Measurements from ENCODE around the gene MAGOHB.
"Not testable (repeated sequence)": the region's sequence is repeated elsewhere in the genome, so short reads cannot be mapped to it uniquely, and the experiment has no call there.

MAGOHB gene

GRCh38 chr12:10613349-10614055 lies at the start of gene MAGOHB:
Gene MAGOHB (minus strand): TSS chr12:10613609. CDS start chr12:10613532, 77 bp downstream.
- no peaks in the 10 kb centered on the region for H3K9me3 ChIP-seq (ENCODE audit: control insufficient read depth, insufficient read depth, low read length)
- H3K9ac ChIP-seq (ENCODE audit: low read depth, low read length) = peak within 1 kb of the TSS; percentile 100
- H3K27me3 ChIP-seq (ENCODE audit: control insufficient read depth, insufficient read depth, low read length) = no peaks in the 10 kb centered on the region
- H3K36me3 ChIP-seq (ENCODE audit: control insufficient read depth, insufficient read depth, low read length) = no peaks in the 10 kb centered on the region
- H3K4me1 ChIP-seq (ENCODE audit: control insufficient read depth, insufficient read depth, low read length) = no peaks in the 10 kb centered on the region
- peak within 1 kb of the TSS; percentile 94 for H3K4me3 ChIP-seq (ENCODE audit: low read depth, low read length)

DNA sequence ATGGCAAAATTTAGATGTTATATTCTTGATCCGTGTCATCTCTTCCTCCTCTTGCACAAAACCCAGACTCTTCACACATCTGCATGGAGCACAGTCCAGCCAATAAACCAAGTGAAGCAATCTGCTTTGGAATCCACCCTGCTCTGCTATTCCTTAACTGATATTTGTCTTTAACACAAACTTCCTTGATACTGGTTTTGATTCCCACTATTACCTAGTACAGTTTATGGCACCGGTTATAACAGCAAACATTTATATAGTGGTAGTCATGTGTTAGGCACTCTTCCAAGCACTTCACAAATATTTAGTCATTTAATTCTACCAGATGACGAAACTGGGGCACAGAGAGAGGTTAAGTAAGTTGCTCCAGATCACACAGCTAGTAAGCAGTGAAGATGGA lies 47.9 kb upstream of the MAGOHB start:
- no peaks in the 10 kb centered on the region for H3K4me1 ChIP-seq (ENCODE audit: control insufficient read depth, insufficient read depth, low read length)
- no peak overlapping the region for H3K9ac ChIP-seq (ENCODE audit: low read depth, low read length)
- no peaks in the 10 kb centered on the region for H3K9me3 ChIP-seq (ENCODE audit: control insufficient read depth, insufficient read depth, low read length)
- no peaks in the 10 kb centered on the region for H3K36me3 ChIP-seq (ENCODE audit: control insufficient read depth, insufficient read depth, low read length)
- no peak overlapping the region for H3K4me3 ChIP-seq (ENCODE audit: low read depth, low read length)
- no peaks in the 10 kb centered on the region for H3K27me3 ChIP-seq (ENCODE audit: control insufficient read depth, insufficient read depth, low read length)

GRCh38 chr12:10654003-10654402 lies 40.6 kb upstream of the MAGOHB start:
- H3K9me3 ChIP-seq (ENCODE audit: control insufficient read depth, insufficient read depth, low read length) = no peaks in the 10 kb centered on the region
- no peaks in the 10 kb centered on the region for H3K27me3 ChIP-seq (ENCODE audit: control insufficient read depth, insufficient read depth, low read length)
- no peaks in the 10 kb centered on the region for H3K36me3 ChIP-seq (ENCODE audit: control insufficient read depth, insufficient read depth, low read length)
- no peak overlapping the region for H3K4me3 ChIP-seq (ENCODE audit: low read depth, low read length)
- H3K9ac ChIP-seq (ENCODE audit: low read depth, low read length) = no peak overlapping the region
- H3K4me1 ChIP-seq (ENCODE audit: control insufficient read depth, insufficient read depth, low read length) = no peaks in the 10 kb centered on the region

- Histone ChIP-seq H3K9ac (ENCODE audit: low read depth, low read length) (no peak overlapping the region), H3K27me3 (ENCODE audit: control insufficient read depth, insufficient read depth, low read length) (no peaks in the 10 kb centered on the region), H3K4me1 (ENCODE audit: control insufficient read depth, insufficient read depth, low read length) (no peaks in the 10 kb centered on the region), H3K9me3 (ENCODE audit: control insufficient read depth, insufficient read depth, low read length) (no peaks in the 10 kb centered on the region), H3K4me3 (ENCODE audit: low read depth, low read length) (no peak overlapping the region), H3K36me3 (ENCODE audit: control insufficient read depth, insufficient read depth, low read length) (no peaks in the 10 kb centered on the region)
Measured at GRCh38 chr12:10652192-10652591, 38.8 kb upstream of the MAGOHB start.

DNA sequence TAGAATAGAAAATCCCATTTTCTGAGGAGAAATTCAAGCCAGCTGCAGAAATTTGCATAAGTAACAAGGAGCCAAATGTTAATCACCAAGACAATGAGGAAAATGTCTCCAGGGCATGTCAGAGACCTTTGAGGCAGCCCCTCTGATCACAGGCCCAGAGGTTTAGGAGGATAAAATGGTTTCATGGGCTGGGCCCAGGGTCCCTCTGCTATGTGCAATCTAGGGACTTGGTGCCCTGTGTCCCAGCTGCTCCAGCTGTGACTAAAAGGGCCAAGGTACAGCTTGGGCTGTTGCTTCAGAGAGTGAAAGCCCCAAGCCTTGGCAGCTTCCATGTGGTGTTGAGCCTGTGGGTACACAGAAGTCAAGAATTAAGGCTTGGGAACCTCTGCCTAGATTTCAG lies 33.2 kb upstream of the MAGOHB start:
- not testable (repeated sequence) for H3K36me3 ChIP-seq (ENCODE audit: control insufficient read depth, insufficient read depth, low read length); H3K4me1 ChIP-seq (ENCODE audit: control insufficient read depth, insufficient read depth, low read length); H3K4me3 ChIP-seq (ENCODE audit: low read depth, low read length); H3K9me3 ChIP-seq (ENCODE audit: control insufficient read depth, insufficient read depth, low read length); H3K27me3 ChIP-seq (ENCODE audit: control insufficient read depth, insufficient read depth, low read length); H3K9ac ChIP-seq (ENCODE audit: low read depth, low read length)

- H3K4me3 ChIP-seq (ENCODE audit: low read depth, low read length) = no peak overlapping the region
- no peaks in the 10 kb centered on the region for H3K36me3 ChIP-seq (ENCODE audit: control insufficient read depth, insufficient read depth, low read length)
- peaks cover 5% of the 10 kb centered on the region for H3K9me3 ChIP-seq (ENCODE audit: control insufficient read depth, insufficient read depth, low read length)
- no peaks in the 10 kb centered on the region for H3K4me1 ChIP-seq (ENCODE audit: control insufficient read depth, insufficient read depth, low read length)
- H3K9ac ChIP-seq (ENCODE audit: low read depth, low read length) = no peak overlapping the region
- H3K27me3 ChIP-seq (ENCODE audit: control insufficient read depth, insufficient read depth, low read length) = no peaks in the 10 kb centered on the region
Measured at GRCh38 chr12:10645910-10646309, 32.5 kb upstream of the MAGOHB start.

DNA sequence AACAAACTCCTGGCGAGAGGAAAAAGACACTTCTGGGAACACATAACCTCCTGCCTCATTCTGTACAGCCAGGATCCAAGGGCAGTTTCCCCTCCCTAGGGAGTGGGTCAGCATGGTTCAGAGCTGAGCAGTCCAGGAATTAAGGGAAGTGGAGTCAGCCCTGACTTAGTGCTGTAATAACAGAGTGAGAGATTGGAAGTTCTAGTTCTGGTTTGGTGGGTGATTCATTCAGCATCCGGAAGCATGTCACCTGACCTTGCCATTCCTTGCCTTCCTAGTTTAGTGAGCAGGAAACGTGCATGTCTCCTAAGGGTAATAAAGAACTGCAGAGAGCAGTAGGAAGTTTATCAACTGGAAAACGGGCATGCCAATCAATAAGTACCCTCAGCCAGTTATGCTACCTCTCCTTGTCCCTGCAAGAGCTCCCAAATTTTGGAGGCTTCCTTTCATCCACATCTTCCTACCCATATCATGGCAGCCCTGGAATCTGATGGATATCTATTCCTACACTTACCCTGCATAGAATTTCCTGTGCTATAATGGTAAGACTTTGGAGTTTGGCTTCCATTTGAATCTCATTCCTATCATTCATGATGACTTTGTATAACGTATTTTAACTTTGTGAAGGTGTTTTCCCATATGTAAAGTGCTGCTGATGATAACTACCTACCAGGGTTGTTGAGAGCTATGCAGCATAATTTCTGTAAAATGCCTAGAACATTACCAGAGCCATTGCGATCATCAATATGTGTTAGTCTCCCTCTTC lies 28.5 kb upstream of the MAGOHB start:
- Histone ChIP-seq H3K27me3 (ENCODE audit: control insufficient read depth, insufficient read depth, low read length) (no peaks in the 10 kb centered on the region), H3K4me3 (ENCODE audit: low read depth, low read length) (no peak overlapping the region), H3K9me3 (ENCODE audit: control insufficient read depth, insufficient read depth, low read length) (peaks cover 3% of the 10 kb centered on the region), H3K9ac (ENCODE audit: low read depth, low read length) (no peak overlapping the region), H3K36me3 (ENCODE audit: control insufficient read depth, insufficient read depth, low read length) (no peaks in the 10 kb centered on the region), H3K4me1 (ENCODE audit: control insufficient read depth, insufficient read depth, low read length) (peaks cover under 1% of the 10 kb centered on the region)

- no peak overlapping the region for H3K9ac ChIP-seq (ENCODE audit: low read depth, low read length)
- no peaks in the 10 kb centered on the region for H3K9me3 ChIP-seq (ENCODE audit: control insufficient read depth, insufficient read depth, low read length)
- no peak overlapping the region for H3K4me3 ChIP-seq (ENCODE audit: low read depth, low read length)
- no peaks in the 10 kb centered on the region for H3K36me3 ChIP-seq (ENCODE audit: control insufficient read depth, insufficient read depth, low read length)
- H3K4me1 ChIP-seq (ENCODE audit: control insufficient read depth, insufficient read depth, low read length) = peaks cover 6% of the 10 kb centered on the region
- H3K27me3 ChIP-seq (ENCODE audit: control insufficient read depth, insufficient read depth, low read length) = no peaks in the 10 kb centered on the region
Measured at GRCh38 chr12:10638728-10639127, 25.3 kb upstream of the MAGOHB start.

GRCh38 chr12:10636611-10637010 lies 23.2 kb upstream of the MAGOHB start:
- Histone ChIP-seq H3K9ac (ENCODE audit: low read depth, low read length) (no peak overlapping the region), H3K4me3 (ENCODE audit: low read depth, low read length) (no peak overlapping the region), H3K36me3 (ENCODE audit: control insufficient read depth, insufficient read depth, low read length) (no peaks in the 10 kb centered on the region), H3K27me3 (ENCODE audit: control insufficient read depth, insufficient read depth, low read length) (no peaks in the 10 kb centered on the region), H3K9me3 (ENCODE audit: control insufficient read depth, insufficient read depth, low read length) (no peaks in the 10 kb centered on the region), H3K4me1 (ENCODE audit: control insufficient read depth, insufficient read depth, low read length) (peaks cover 6% of the 10 kb centered on the region)

GRCh38 chr12:10636124-10636523 lies 22.7 kb upstream of the MAGOHB start:
- no peak overlapping the region for H3K9ac ChIP-seq (ENCODE audit: low read depth, low read length)
- no peak overlapping the region for H3K4me3 ChIP-seq (ENCODE audit: low read depth, low read length)
- no peaks in the 10 kb centered on the region for H3K27me3 ChIP-seq (ENCODE audit: control insufficient read depth, insufficient read depth, low read length)
- peaks cover 6% of the 10 kb centered on the region for H3K4me1 ChIP-seq (ENCODE audit: control insufficient read depth, insufficient read depth, low read length)
- H3K9me3 ChIP-seq (ENCODE audit: control insufficient read depth, insufficient read depth, low read length) = no peaks in the 10 kb centered on the region
- no peaks in the 10 kb centered on the region for H3K36me3 ChIP-seq (ENCODE audit: control insufficient read depth, insufficient read depth, low read length)

GRCh38 chr12:10635306-10635705 lies 21.9 kb upstream of the MAGOHB start:
- Histone ChIP-seq H3K9ac (ENCODE audit: low read depth, low read length) (no peak overlapping the region), H3K4me3 (ENCODE audit: low read depth, low read length) (no peak overlapping the region), H3K4me1 (ENCODE audit: control insufficient read depth, insufficient read depth, low read length) (peaks cover 6% of the 10 kb centered on the region), H3K27me3 (ENCODE audit: control insufficient read depth, insufficient read depth, low read length) (no peaks in the 10 kb centered on the region), H3K36me3 (ENCODE audit: control insufficient read depth, insufficient read depth, low read length) (no peaks in the 10 kb centered on the region), H3K9me3 (ENCODE audit: control insufficient read depth, insufficient read depth, low read length) (no peaks in the 10 kb centered on the region)

DNA sequence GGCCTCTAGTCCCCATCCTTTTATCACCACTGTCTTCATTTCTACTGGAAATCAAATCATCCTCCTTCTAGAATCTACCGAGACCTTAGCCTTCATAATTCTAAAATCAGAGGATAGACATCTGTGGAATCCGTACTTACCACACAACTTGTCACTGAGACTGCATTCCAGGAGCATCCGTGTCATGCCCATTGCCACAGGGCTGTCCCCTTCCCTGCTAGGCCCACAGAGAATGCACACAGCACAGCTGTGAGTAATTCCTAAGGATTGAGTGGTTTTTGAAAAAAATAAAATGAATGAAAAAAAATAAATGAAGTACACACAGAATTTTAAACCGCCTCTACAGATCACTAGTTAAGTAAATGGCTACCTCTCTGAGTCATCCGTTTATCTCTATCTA lies 21.0 kb upstream of the MAGOHB start:
- Histone ChIP-seq H3K4me1 (ENCODE audit: control insufficient read depth, insufficient read depth, low read length) (peaks cover 6% of the 10 kb centered on the region), H3K9me3 (ENCODE audit: control insufficient read depth, insufficient read depth, low read length) (no peaks in the 10 kb centered on the region), H3K9ac (ENCODE audit: low read depth, low read length) (no peak overlapping the region), H3K36me3 (ENCODE audit: control insufficient read depth, insufficient read depth, low read length) (no peaks in the 10 kb centered on the region), H3K27me3 (ENCODE audit: control insufficient read depth, insufficient read depth, low read length) (no peaks in the 10 kb centered on the region), H3K4me3 (ENCODE audit: low read depth, low read length) (no peak overlapping the region)

Measured in iPS-15b (cell line).